Smooth muscle cell of the brain vasculature (primary cell): Measurements from ENCODE around the gene GOLPH3.
"Not testable (repeated sequence)": the region's sequence is repeated elsewhere in the genome, so short reads cannot be mapped to it uniquely, and the experiment has no call there.

Source experiments
- DNase-seq: peaks from one replicate; pipeline ENCODE4 v3.0.0-alpha.2; 2012; ENCODE audit warnings: low read depth, low spot score

Gene GOLPH3

DNA sequence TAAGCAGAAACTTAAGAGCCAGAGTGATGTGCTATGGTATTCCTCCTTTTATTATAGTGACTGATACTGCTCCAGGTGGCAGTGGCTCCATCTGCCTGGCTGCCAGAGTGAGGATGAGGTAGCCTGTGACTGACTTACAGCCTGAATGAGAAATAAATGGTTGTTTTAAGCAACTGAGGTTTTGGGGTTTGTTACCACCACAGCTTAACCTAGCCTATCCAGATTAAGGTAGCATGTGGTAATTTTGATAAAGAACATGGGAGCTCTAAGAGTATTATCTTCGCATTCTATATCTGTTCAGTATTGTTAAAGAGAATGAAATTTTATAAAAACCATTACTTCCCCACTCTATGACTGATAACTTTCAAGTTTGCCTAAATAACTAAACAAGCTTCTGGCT, 39.0 kb downstream of the GOLPH3 start:
- DNase-seq = no peak

DNA sequence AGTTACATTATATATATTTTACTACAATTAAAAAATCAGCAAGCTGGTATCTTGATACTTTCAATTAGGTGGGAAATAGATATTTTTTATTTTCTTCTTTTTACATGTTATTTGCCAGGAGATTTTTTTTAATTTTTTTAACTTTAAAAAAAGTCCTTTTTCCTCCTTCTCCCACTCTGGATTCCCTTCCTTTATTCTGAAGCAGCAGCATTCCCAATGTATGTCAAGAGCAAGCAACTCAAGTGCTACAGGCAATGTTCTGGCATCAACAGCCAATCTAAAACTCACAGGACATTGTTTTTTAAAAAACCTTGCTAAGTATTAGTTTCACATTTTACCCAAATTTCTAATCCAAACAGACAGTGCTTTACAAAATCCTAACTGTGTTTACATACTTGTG, 41.4 kb downstream of the GOLPH3 start:
- DNase-seq = no peak

DNA sequence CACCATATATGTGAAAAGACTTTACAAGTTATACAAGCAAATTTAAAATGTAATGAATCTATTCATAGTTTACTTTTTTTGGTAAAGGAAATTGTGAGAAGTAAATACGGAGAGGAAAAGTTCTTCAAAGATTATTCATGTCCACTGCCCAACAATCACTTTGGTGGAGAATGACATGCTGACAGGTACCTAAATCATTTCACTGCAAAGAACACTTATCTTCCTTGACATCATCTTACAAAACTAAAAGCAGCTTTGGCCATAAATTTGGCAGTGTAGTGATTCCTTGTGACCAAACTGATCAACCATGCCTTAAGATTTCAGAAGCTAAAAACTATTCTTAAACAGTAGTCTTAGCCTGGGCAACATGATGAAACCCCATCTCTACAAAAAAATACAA, 42.5 kb downstream of the GOLPH3 start:
- DNase-seq = no peak

DNA sequence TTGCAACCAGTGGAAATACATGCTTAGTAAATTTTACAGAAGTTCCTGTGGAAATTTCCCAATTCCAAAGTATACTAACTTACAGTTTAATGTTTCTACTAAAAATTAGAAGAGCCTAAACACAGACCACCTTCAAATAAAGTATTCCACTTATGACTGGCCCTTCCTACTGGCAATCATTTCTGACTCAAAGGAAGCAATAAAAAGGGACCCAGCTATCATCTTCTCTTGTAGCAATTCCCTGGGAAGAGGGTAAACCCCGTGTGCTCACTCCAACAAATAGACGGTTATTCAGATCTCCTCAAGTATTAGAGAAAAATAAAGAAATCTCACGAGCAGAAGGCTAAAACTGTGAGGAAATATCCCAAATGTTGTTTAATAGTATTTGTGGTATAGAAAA, 43.3 kb downstream of the GOLPH3 start:
- DNase-seq = no peak

DNA sequence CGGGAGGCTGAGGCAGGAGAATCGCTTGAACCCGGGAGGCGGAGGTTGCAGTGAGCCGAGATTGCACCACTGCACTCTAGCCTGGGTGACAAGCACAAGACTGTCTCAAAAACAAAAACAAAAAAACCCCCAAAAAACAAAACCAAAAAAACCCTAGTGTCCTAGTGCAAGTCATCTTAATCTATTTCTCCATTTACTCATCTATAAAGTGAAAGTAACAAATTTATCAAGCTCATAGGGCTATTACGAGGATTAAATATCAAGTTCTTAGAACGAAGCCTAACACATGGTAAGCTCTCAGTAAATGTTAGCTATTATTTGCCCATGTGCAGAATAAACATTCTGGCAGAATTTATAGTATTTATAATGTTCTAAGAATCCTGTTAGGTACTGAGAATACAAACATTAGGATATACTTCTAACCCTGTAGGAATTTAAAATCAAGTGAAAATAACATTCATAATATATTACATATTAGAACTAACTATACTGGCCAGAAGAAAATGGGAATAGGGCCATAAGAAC, 45.0 kb downstream of the GOLPH3 start:
- no peak for DNase-seq

DNA sequence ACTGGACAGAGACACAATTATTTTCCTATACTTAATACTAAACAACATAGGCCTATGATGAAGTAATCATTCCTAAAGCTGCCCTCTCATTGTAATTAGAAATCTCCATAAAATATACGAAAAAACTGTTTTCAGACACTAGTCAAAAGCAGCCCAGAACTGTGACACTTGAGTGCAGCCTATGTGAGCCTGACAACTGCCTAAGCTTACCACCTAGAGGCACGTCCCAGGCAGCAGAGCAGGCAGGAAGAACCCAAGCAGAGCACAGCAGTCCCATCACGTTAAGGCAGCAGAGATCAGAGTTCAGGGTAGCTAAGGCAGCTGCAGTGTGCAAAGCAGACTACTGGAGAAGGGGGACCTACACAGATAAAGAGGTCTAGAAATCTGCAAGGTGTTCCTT, 46.4 kb downstream of the GOLPH3 start:
- no peak for DNase-seq

DNA sequence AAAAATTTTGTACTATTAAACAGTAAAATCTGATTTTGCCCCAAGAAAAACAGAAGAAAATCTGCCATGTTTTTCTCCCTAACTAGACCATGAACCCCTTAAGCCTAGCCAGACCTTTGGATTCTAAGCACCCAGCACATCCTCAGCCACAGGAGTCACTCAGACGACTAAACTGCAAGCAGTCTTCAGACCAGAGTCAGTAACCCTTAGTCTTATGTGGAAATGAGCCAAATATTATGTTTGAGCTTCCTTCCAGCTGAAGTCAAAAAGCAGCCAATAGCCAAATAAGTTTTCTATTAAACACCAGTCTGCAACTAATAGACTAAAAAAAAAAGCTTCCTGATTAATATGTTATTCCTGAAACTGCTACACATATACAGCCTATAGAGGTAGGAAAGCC, 47.4 kb downstream of the GOLPH3 start:
- DNase-seq = no peak

DNA sequence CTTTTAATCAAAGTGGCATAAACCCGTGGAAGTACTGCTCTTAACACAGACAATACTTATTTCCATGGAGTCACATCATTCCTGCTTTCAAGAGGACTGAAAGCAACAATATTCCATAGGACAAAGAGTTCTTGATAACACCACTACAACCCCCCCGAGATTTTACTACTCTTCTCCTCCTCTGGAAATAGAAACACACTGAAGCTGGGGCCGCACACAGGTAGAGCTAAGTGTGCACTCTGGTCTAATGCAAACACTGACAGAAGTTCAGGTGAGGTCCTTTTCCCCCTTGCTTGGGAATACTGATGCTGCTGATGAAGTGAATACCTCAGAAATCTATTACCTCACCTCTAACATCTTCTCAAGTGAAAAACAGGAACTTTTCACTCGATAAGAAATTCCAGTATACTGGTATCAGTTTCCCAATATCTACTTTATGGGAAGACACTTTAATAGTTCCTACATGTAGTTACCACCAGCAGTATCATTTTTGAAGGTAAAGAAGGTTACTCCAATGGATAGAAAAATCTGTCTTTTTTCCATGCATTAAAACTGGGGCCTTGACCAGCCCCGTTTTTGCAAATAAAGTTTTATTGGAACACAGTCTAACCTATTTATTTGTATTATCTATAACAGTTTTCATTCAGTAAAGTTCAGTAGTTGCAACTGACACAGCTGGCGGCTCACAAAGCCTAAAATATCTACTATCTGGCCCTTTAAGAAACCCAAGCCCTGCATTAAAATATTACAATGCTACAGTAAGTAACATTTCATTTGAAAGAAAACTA, 50.0 kb downstream of the GOLPH3 start:
- no peak for DNase-seq

DNA sequence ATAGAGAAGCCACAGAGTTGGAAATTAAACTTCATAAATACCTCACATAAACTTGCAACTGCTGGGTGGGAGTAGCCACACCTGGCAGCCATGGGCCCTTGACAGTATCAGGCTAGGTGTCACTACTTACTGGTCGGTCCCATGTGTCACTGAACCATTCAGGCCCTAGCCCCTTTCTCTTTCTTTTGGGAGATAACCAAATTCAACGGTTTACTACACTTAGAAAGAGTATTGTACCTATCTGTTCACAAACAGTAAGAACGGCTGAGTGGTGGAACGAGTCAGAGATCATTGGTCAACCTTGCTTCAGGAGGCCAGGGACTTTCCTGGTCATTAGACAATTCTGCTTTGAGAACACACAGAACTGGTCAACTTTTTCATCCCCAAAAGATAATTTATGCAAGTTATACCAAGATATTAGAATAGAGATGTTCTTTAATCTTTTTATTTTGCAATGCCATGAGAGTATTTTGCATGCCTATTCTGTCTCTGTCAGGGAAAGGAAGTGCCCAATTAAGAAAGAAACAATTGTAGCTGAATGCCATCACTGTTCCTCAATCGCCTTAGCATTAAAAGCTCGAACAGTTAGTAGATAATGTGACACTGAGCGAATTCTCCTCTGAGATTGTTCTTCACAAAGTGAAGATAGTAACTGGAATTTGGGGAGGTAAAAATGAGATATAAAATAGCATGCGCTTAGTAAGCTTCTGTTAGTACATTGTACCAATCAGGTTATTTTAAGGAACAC, 50.9 kb downstream of the GOLPH3 start:
- no peak for DNase-seq

DNA sequence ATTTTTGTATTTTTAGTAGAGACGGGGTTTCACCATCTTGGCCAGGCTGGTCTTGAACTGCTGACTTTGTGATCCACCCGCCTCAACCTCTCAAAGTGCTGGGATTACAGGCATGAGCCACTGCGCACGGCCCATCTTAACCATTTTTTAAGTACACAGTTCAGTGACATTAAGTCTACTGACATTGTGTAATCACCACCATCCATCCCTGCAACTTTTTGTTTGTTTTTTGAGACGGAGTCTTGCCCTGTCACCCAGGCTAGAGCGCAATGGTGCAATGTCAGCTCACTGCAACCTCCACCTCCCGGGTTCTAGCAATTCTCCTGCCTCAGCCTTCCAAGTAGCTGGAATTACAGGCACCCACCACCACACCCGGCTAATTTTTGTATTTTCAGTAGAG, 55.2 kb downstream of the GOLPH3 start:
- DNase-seq = not testable (repeated sequence)

DNA sequence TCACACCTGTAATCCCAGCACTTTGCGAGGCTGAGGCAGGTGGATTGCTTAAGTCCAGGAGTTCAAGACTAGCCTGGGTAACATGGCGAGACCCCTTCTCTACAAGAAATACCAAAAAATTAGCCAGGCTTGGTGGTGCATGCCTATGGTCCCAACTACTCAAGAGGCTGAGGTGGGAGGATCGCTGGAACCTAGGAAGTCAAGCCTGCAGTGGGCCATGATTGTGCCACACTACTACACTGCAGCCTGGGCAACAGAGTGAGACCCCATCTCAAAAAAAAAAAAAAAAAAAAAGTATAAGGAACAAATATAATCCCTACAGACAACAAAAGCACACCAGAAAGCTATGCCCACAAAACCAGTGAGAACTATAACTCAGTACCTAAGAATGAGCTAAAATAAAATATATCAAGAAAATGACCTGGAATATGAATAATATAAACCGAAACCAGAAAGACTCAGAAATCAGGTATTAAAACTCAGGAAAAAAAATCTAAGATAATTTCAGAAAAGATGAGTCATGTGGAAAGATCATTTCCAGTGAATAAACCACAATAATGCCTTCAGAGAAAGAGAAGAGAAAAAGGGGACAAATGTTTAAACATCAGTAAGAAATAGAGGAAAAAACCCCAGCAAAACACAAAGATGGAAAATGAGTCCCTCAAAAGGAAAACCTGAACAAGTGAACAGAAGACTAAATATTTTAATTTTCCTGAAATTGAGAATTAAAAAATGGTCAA, 57.4 kb downstream of the GOLPH3 start:
- DNase-seq = no peak

DNA sequence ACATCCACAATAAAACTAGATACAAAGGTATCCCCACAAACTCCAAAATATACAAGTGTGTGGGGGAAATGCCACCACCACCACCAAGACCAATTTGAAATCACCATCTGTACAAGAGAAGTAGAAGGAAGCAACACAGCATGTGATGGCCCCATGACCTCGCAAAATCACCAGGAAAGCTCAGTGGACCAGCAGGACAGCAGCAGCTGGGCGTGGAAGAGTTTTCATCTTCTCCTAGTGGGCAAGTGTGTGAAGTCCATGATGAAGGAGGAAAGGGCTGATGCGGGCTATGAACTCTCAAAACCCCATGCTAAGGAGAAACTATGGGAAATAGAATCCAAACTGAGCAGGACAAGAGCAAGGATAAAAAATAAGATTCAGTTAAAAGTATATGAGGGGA, 58.1 kb downstream of the GOLPH3 start:
- DNase-seq = peak; percentile 39

DNA sequence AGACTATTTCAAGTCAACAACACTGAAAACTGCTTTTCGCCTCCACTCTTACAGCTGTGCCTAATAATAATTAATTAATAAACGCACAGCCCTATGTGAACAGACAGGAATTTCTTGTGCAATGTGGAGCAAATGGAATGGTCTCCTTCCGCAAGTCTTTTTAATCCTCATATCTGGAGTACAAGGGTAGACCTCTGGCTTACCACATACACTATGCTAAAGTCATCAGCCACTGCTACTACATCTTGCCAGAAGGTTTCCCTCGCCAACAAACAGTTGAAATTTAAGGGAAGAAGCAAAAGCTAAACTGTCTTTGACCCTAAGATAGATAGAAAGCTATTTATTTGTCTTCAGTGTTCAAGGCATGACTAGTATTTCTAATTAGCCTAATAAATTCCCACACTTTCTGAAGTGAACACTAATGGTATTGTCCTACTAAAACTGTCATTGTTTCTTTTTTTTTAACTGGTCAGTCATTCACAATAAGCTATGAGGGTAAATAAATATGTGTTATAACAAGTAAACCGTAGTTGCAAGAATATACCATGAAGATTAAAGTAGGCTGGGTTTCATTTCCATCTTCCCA, 63.9 kb downstream of the GOLPH3 start:
- DNase-seq = no peak

DNA sequence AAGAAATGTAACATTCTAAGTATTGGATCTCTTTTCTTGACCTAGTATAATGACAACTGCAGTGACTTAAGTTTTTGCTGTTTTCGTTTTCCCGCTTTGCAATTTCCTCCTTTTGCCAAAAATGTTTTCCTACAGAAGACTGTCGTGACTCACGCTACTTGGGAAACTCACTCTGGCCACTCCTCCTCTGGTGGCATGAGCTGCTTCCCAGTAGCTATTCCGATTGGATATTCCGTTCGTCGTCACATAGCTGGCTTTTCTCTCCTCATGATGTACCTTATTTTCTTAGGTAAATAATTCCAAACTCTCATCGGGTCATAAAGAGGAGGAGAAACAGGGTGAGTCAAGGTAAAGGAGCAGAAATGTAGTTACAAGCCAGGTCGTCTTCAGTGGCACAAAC, 64.9 kb downstream of the GOLPH3 start:
- no peak for DNase-seq

DNA sequence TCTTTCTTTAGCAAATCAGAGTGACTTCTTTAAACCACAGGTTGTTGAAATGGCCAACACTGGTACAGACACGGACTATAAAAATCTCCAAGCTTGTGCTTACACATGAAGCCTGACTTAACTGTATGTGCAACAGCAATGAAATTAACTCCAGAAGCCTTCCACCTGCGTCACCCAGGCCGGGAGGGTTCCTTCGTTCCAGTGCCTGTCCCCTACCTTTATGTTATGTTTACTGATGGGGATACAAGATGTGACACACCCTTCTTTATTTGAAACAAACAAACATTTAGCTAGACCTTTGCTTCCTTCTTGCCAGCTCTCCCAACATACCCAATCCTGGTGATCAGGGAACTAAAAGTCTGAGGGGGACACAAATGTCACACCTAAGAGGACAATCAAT, 66.0 kb downstream of the GOLPH3 start:
- no peak for DNase-seq

DNA sequence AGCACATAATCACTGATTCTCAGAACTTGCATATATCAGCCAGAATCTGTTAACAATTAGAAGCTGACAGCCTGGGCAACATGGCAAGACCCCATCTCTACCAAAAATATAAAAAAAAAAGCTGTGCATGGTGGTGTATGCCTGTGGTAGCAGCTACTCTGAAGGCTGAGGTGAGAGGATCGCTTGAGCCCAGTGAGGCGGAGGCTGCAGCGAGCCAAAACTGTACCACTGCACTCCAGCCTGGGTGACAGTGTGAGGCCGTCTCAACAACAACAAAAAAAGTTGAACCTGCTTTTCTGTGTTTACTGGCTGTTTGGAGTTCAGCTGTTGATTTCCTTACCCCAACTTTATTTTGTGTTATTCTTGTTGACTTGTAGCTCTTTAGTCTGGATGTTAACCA, 66.8 kb downstream of the GOLPH3 start:
- DNase-seq = no peak

DNA sequence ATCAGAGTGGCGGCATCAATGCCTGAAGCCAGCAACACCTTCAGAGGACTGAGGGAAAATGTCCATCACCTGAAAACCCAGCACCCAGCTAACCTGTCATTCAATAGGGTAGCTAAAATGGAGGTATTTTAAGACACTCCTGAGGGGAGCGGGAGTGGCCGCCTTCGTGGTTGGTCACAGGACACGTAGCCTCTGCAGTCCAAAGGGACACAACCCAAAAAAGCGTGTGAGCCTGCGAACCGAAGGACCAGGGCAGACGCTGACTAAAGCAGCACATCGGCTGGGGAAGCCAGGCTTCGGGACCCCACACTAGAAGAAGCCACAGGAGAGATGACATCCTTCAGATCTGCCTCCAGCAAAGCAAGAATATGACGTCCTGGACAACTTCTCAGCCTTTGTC, 70.6 kb downstream of the GOLPH3 start:
- no peak for DNase-seq

DNA sequence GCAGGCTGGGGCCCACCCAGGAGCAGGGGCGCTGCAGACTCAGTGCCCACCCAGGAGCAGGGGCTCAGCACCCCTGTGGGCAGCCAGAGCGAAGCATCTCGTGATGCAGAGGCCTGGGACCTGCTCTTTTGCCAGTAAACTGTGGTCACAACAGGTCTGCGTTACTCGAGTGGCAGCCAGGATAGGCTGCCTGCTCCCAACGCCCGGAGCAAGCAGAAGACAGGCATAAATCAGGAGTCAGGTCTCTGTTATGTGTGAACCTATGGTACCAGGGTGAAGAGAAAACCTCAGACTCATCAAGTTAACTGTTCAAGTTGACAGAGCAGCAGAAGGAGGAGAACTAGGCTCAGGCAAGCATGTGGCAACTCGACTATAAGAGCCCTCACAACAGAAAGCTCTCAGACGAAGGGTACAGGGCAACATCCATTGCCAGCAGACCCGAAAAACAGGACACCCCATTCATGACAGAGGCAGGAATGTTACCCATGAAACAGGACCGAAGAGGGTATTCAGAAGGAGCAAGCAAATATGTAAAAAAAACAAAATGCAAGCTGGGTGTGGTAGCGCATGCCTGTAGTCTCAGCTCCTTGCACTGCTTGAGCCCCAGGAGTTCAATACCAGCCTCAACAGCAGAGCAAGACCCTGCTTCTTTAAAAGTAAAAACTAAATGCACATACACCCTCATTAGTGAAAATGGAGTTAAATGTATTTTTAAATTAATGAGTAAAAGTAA, 71.7 kb downstream of the GOLPH3 start:
- no peak for DNase-seq

DNA sequence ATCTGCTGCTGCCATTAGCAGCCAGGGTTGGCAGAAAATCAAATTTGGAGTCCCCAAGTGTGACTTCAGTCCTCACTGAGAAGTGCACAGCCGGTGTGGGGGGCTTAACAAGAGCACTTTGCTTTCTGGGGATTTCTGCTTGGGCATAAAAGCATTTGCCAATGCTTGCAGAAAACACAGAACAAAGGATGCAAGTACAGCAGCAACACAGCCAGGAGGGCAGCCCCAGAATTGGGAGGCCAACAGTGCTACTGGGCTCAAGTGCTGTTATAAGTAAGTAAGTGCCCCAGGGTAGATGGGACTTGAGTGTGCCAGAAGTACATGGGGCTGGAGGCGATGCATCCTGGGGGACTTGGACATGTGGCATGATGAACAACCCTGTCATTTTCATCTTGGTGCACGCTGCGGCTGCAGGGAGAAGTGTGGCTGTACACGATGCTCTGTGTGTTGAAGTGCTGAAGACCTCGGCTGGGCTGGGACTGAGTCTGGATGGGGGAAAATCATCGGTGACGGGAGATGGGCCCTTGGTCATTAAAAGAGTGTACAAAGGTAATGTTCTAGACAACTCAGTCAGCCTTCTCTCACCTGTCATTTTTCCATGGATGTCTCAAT, 73.3 kb downstream of the GOLPH3 start:
- DNase-seq = no peak

DNA sequence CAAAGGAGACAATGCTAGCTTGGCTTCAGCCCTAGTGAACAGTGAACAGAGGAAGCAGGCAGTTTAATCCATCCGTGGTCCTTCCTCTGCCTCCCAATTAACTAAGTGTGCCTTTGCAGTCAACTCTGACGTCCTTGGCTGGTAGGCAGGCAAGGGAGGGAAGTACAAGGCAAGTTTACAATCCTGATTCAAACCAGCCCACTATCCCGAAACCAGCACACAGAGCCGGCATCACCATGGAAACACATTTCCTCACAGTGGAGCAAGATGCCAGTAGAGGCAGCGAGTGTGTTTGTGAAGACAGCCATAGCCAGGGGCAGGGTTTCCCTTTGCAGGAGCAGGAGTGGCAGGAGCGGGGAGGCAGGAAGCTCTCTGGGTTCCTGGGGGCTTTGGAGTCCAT, 73.9 kb downstream of the GOLPH3 start:
- no peak for DNase-seq

DNA sequence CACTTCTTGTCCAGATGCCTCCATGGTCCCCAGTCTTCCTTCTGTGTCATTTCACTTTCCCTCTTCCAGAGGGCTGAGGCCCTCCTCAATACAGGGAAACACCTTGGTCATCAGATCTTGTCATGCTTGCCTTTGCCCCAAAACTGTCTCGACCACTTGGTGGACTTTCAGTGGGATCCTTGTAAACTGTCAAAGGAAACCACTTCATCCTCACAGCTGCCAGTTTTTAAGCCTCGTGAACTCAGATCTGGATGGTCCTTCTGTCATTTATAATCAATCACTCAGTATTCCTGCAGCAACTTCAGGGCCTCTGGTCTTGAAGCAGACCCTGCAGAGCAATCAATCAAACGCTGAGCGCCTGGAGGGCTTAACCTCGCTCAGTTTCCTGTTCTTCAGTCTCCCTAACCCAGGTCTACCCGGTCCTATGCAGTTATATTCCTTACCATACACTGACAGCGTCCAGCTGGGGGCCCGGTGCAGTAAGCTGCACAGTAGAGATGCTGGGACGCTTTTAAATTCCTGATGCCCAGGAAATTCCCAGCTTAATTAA, 74.6 kb downstream of the GOLPH3 start:
- no peak for DNase-seq
